Measurements from ENCODE around the gene FIG4.

FIG4 gene

GRCh38 chr6:109872968-109873545 is 182.0 kb downstream of the FIG4 start:
- H3K27ac ChIP-seq, result no peak overlapping the region
- TF ChIP-seq, protein P1, sequence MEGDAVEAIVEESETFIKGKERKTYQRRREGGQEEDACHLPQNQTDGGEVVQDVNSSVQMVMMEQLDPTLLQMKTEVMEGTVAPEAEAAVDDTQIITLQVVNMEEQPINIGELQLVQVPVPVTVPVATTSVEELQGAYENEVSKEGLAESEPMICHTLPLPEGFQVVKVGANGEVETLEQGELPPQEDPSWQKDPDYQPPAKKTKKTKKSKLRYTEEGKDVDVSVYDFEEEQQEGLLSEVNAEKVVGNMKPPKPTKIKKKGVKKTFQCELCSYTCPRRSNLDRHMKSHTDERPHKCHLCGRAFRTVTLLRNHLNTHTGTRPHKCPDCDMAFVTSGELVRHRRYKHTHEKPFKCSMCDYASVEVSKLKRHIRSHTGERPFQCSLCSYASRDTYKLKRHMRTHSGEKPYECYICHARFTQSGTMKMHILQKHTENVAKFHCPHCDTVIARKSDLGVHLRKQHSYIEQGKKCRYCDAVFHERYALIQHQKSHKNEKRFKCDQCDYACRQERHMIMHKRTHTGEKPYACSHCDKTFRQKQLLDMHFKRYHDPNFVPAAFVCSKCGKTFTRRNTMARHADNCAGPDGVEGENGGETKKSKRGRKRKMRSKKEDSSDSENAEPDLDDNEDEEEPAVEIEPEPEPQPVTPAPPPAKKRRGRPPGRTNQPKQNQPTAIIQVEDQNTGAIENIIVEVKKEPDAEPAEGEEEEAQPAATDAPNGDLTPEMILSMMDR (conservative IDR thresholded peaks at IDR 0.05), result no peak

- no peak overlapping the region for H3K27ac ChIP-seq
- TF ChIP-seq, protein P1 (conservative IDR thresholded peaks at IDR 0.05), result no peak
Measured at GRCh38 chr6:109874086-109874485, 183.0 kb downstream of the FIG4 start.

DNA sequence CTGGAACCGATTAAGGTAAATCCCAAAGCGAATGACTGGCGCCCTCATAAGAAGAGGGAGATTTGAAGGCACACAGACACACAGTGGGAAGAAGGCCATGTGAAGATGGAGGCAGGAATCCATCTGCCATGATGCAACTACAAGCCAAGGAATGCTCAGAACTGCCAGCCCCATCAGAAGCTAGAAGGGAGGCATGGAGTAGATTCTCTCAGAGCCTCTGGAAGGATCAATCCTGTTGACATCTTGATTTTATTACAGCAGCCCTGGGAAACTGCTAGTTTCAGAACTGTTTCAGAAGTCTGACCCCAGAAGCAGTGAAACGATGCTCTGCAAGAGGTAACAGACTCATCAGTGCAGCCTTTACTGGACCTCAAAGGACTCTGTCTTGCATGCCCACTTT is 183.5 kb downstream of the FIG4 start:
- TF ChIP-seq, protein P1 (conservative IDR thresholded peaks at IDR 0.05), result no peak
- H3K27ac ChIP-seq, result no peak overlapping the region
